Activated CD8-positive, alpha-beta memory T cell treated with anti-CD3 and anti-CD28 coated beads, Interleukin-2, amount 50 U/mL, for 4 hours (primary cell): ENCODE data around the gene RASA3.

ENCODE experiments used
- DNase-seq: peaks from one replicate; pipeline ENCODE4 v3.0.0-alpha.2; 2020

RASA3 gene

DNA sequence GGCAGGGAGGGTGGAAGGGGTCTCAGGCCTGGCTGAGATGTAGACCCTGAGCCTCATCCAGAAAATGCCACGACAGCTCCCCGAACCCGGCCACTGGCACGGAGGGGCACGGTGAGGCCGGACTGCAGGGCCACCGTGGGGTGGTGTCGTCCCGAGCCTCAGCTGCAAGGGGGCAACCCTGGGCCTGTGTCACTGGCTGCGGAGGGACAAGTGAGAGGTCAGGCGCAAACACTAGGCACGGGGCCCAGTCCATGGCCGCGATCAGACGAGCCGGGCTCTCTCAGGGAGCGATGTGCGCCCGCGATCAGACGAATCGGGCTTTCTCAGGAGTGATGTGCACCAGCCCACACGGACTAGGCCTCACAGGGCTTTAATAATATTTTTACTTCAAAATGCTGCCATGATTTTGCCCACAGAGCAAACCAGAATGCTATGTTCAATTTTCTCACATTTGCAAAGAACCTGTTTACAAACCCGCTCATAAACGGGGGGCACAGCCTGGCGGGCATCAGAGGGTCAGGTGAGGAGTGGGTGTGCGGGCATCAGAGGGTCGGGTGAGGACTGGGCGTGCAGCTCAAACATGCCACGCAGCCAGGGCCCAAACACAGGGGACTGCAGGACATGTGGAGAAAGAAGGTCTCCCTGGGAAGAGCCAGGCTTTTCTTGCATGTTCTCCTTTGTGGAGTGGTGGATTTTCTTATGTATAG lies 115.9 kb downstream of the RASA3 start:
- no peak for DNase-seq

GRCh38 chr13:114015969-114016295 lies 116.5 kb downstream of the RASA3 start:
- no peak for DNase-seq

GRCh38 chr13:114015111-114015968 lies 117.1 kb downstream of the RASA3 start:
- DNase-seq: no peak

GRCh38 chr13:114013952-114014629 lies 118.3 kb downstream of the RASA3 start:
- DNase-seq: no peak

- DNase-seq: no peak
Measured at GRCh38 chr13:114013336-114013735, 119.1 kb downstream of the RASA3 start.

DNA sequence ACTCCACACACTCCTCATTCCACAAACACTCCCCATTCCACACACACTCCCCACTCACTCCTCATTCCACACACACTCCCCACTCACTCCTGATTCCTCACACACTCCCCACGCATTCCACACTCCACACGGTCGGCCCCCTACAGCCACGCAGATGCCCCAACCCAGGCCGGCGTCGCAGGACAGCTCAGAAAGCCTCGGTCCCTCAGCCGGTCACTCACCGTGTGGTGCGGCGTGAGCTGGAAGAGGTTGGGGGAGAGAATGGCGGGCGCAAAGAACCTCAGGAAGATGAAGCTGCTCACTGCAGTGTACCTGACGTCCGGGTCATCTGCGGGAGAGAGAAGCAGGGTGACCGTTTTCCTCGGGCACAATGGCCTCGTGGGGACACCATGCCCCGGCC lies 119.5 kb downstream of the RASA3 start:
- DNase-seq: no peak

DNA sequence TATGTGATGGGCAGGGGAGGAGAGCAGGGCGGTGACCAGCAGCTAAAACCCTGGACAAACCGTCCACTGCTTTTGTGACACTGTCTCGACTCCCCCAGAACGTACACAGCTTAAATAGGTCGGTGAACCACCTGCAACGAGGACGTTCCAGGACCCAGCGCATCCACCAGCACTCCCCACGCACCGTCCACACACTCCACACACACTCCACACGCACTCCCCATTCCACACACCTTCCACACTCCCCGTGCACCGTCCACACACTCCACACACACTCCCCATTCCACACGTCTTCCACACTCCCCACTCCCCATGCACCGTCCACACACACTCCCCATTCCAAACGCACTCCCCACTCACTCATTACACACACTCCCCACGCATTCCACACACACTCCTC lies 120.3 kb downstream of the RASA3 start:
- DNase-seq: no peak

DNA sequence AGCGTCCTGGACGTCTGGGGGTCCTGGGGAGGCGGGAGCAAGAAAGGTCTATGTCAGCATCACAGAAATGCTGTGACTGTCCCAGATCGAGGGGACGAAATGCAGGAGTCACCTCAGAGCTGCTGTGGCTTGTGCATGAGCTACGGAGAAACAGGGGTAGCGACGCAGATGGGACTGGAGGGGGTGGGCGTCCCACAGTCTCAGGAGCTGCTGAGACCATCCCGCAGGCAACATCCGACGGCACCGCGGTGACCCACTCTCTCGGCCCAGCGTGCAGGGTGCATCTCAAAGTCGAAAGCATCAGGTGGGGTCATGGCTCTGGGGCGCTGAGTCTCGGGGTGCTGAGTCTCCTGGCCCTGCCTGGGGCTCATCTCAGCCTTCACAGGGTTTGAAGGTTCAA lies 121.2 kb downstream of the RASA3 start:
- no peak for DNase-seq

DNA sequence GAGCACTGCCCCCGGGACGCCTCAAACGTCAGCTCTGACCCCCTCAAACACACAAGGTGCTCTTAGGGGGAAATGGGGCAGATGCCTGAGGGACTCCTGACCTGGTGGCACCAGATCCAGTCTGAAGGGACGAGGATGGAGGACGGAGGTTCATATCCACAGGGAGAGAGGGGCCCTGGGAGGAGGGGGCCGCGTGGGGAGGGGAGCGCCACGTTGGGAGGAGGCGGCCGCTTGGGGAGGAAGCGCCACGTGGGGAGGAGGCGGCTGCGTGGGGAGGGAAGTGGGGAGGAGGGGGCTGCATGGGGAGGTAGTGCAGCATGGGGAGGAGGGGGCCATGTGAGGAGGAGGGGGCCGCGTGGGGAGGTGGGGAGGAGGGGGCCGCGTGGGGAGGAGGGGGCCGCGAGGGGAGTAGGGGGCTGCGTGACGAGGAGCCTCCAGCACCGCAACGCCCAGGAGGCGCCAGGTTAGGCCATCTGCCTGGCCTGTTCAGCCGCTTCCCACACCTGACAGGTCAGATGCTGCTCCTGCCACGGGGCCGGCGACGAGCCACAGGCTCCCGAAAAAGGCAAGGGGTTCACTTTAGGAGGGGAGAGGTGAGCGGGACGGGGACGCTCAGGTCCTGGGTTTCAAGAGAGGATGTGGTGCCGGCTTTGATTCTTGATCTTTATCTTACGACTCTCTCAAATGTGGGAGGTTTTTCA lies 121.9 kb downstream of the RASA3 start:
- no peak for DNase-seq

- no peak for DNase-seq
Measured at GRCh38 chr13:114009590-114010400, 122.6 kb downstream of the RASA3 start.

GRCh38 chr13:114008964-114009589 lies 123.3 kb downstream of the RASA3 start:
- DNase-seq: no peak

DNA sequence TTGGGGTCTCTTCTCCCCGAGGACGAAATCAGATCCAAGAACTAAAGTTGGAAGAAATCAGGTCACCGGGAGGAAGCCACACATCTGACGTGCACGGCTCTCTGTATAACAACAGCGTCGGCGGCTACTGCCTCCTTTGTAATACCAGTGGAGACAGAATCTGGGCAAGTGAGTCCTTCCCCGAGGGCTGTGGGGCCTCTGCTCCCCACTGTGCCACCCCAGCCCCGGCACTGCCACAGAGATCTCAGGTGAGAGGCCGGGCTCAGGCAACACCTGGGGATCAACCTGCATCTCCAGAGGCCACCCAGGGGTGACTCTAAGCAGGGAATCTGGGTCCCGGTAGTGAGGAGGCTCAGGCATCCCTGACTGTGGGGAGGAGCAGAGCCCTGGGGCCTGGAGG lies 124.9 kb downstream of the RASA3 start:
- DNase-seq: no peak

- no peak for DNase-seq
Measured at GRCh38 chr13:114005206-114005724, 127.2 kb downstream of the RASA3 start.

DNA sequence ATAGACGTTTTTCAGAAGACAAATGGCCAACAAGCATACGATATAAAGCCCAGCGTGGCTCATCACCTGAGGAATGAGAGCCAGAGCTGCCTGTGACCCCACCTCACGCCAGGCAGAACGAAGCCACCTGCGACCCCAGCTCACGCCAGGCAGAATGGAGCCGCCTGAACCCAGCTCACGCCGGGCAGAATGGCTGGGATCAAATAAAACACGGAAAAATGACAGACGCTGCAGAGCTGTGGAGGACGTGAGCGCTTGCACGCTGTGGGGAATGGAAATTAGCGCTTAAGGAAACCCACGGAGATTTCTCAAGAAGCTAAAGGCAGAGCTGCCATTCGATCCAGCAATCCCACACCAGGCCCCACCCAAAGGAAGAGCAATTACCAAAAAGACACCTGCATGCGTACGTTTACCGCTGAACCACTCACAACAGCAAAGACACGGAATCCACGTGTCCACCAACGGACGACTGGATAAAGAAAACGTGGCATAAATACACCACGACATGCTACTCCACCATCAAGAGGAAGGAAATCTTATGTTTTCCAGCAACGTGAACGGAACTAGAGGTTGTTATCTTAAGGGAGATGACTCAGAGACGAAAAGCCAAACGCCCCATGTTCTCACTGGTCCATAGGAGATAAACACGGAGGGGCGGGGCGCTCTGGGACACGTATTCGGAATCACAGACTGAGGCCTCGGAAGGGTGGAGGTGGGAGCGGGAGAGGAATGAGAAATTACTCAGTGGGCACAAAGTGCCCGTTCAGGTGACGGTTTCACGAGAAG lies 127.8 kb downstream of the RASA3 start:
- no peak for DNase-seq

DNA sequence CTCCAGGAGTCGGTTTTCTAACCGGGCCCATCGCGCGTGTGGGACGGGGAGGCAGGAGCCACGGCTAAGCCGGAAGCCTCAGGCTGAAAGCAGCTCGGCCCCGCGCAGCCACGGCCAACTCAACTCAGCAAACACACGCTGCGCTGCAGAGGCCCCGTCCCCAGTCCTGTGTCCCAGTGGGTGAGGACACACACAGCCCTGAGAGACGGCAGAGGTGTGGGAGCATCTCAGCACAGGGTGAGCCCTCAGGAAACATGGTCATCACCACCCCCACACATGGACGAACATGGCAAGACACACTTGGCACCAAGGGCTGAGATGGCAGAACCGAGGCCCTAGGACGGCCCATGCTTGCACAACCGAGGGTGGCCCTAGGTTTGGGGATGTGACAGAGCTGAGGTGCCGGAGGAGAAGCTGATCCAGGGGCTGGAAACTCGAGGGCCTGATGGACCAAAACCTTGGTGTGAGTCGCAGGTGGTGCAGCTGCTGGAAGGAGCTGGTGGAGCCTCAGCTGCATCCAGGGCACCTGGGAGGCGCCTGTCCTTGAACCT lies 129.6 kb downstream of the RASA3 start:
- DNase-seq: no peak

- no peak for DNase-seq
Measured at GRCh38 chr13:114002009-114002544, 130.3 kb downstream of the RASA3 start.

- DNase-seq: no peak
Measured at GRCh38 chr13:114001331-114002008, 131.0 kb downstream of the RASA3 start.

GRCh38 chr13:114000151-114001040 lies 132.0 kb downstream of the RASA3 start:
- no peak for DNase-seq

GRCh38 chr13:113999618-113999910 lies 132.9 kb downstream of the RASA3 start:
- no peak for DNase-seq
